Sigmoid colon (tissue), 7 donors: ENCODE results near the gene TMED3. TPM values are rescaled to one million over a fixed set of nuclear protein-coding genes. Genes with fewer than 3 reads are reported as not detected.

Experiments used
- DNase-seq: peaks from one replicate; pipeline ENCODE4 v3.0.0-alpha.2; 2019
- H3K27ac ChIP-seq, 4 donors: fragments of 200-600 bp; sonication (generic); one replicate each; pipeline ENCODE4 v1.5.1; 2016 to 2019; ENCODE audit warnings: mild to moderate bottlenecking in 1 of 4
- H3K27me3 ChIP-seq, 3 donors: fragments of 200-600 bp; sonication (generic); one replicate each; pipeline ENCODE4 v1.5.1; 2019; ENCODE audit warnings: mild to moderate bottlenecking in 1 of 3
- H3K36me3 ChIP-seq, 4 donors: fragments of 200-600 bp; sonication (generic); one replicate each; pipeline ENCODE4 v1.5.1; 2016 to 2019
- H3K4me1 ChIP-seq, 4 donors: fragments of 200-600 bp; sonication (generic); one replicate each; pipeline ENCODE4 v1.5.1; 2017 to 2019
- H3K4me3 ChIP-seq, 4 donors: fragments of 200-600 bp; sonication (generic); one replicate each; pipeline ENCODE4 v1.5.1; 2017 to 2019; ENCODE audit warnings: mild to moderate bottlenecking in 2 of 4, moderate library complexity in 1 of 4
- H3K9me3 ChIP-seq, 4 donors: fragments of 200-600 bp in 3 of 4; sonication (generic) in 3 of 4; one replicate each; pipeline versions ENCODE4 v1.5.1 to v1.6.1; 2013 to 2019
- CTCF ChIP-seq, 4 experiments: fragments of 450-650 bp in 3 of 4; fragments of 200-600 bp in 1 of 4; IDR thresholded peaks; one replicate each; pipeline ENCODE4 v1.5.1; 2016 to 2019; ENCODE audit warnings: antibody characterized with exemption in 4 of 4, mild to moderate bottlenecking in 3 of 4, moderate library complexity in 2 of 4
- EP300 ChIP-seq, 4 donors: sonication (generic); formaldehyde crosslinking; IDR thresholded peaks; one replicate each; pipeline ENCODE4 v1.6.1; 2017; ENCODE audit warnings: antibody characterized with exemption in 4 of 4
- POLR2A ChIP-seq, 2 donors: fragments of 450-650 bp; IDR thresholded peaks; one replicate each; pipeline ENCODE4 v1.6.1; 2016; ENCODE audit warnings: antibody characterized with exemption in 2 of 2, mild to moderate bottlenecking in 2 of 2, moderate library complexity in 2 of 2
- POLR2AphosphoS5 ChIP-seq, 4 donors: sonication (generic); formaldehyde crosslinking; IDR thresholded peaks; one replicate each; pipeline ENCODE4 v1.6.1; 2017; ENCODE audit warnings: antibody characterized with exemption in 4 of 4
- WGBS, 2 donors: extraction: QIAGEN DNeasy Blood & Tissue Kit; methylation state at CpG; one replicate each; pipeline ENCODE4 v1.1.7; 2013; 5-methylcytosine and 5-hydroxymethylcytosine counted together
- intact Hi-C: fragments of 100-400 bp; cut with DNase I; formaldehyde crosslinking; loops from one replicate; pipeline ENCODE4 v1.15.1; 2023
- polyA plus RNA-seq, 3 donors: library from polyadenylated mRNA; stranded (reverse); fragments of 200-250 nt; gene quantifications; one replicate each; pipeline ENCODE4 v1.2.3, GENCODE V29; 2013
- total RNA-seq, 4 donors: library from RNA; depleted of rRNA; stranded (reverse); fragments of >200 nt; gene quantifications; one replicate each; pipeline ENCODE4 v1.1.0, GENCODE V29; 2016
- donor health status: healthy with polysubstance abuse.
- donor health status: Bipolar disorder and iron deficiency.
- donor health status: healthy.

The TMED3 gene
- total and polyA plus RNA-seq, 7 donors: 29.6 to 107 (median 40.7) TPM

GRCh38 chr15:79339588-79340314, 28.8 kb downstream of the TMED3 start:
- no peaks in the 10 kb centered on the region for H3K27me3 ChIP-seq
- H3K27ac ChIP-seq: no peak overlapping the region
- 72 to 80% methylated on average over 3 of the region's 3 CpGs for WGBS, 2 donors
- TF ChIP-seq POLR2A (IDR thresholded peaks at IDR 0.05): no peak
- no peak for TF ChIP-seq POLR2AphosphoS5 (IDR thresholded peaks at IDR 0.05)
- TF ChIP-seq CTCF (IDR thresholded peaks at IDR 0.05): peak in 3 of 4 experiments; percentile 23 to 51 (median 48)
- H3K4me1 ChIP-seq: peaks cover 0 to 8% (median 0%) of the 10 kb centered on the region in 4 donors
- no peaks in the 10 kb centered on the region for H3K9me3 ChIP-seq
- no peaks in the 10 kb centered on the region for H3K36me3 ChIP-seq
- intact Hi-C loops: no loop called here
- DNase-seq: no peak
- no peak overlapping the region for H3K4me3 ChIP-seq

- Histone ChIP-seq H3K36me3 (no peaks in the 10 kb centered on the region), H3K4me3 (no peak overlapping the region), H3K27me3 (no peaks in the 10 kb centered on the region), H3K4me1 (peaks cover 0 to 8% (median 0%) of the 10 kb centered on the region in 4 donors), H3K9me3 (no peaks in the 10 kb centered on the region), H3K27ac (no peak overlapping the region)
- intact Hi-C loops: no loop called here
- TF ChIP-seq POLR2A (IDR thresholded peaks at IDR 0.05) (no peak), CTCF (IDR thresholded peaks at IDR 0.05) (no peak), POLR2AphosphoS5 (IDR thresholded peaks at IDR 0.05) (no peak), EP300 (IDR thresholded peaks at IDR 0.05) (no peak)
- DNase-seq: no peak
- 69 to 86% methylated on average over 5 of the region's 5 CpGs for WGBS, 2 donors
These were observed 29.3 kb downstream of the TMED3 start for GRCh38 chr15:79340315-79340602.

- Histone ChIP-seq H3K36me3 (no peaks in the 10 kb centered on the region), H3K4me1 (peaks cover 0 to 8% (median 0%) of the 10 kb centered on the region in 4 donors), H3K27me3 (no peaks in the 10 kb centered on the region), H3K4me3 (no peak overlapping the region), H3K27ac (no peak overlapping the region), H3K9me3 (no peaks in the 10 kb centered on the region)
- TF ChIP-seq POLR2AphosphoS5 (IDR thresholded peaks at IDR 0.05) (no peak), POLR2A (IDR thresholded peaks at IDR 0.05) (no peak), CTCF (IDR thresholded peaks at IDR 0.05) (no peak)
- intact Hi-C loops: no loop called here
- no peak for DNase-seq
- WGBS, 2 donors: 85 to 87% methylated on average over 9 of the region's 9 CpGs
These were observed 30.5 kb downstream of the TMED3 start for GRCh38 chr15:79341396-79341795.

GRCh38 chr15:79349525-79349924, 38.6 kb downstream of the TMED3 start:
- no peaks in the 10 kb centered on the region for H3K9me3 ChIP-seq
- no peaks in the 10 kb centered on the region for H3K27me3 ChIP-seq
- H3K4me3 ChIP-seq: no peak overlapping the region
- no peak for DNase-seq
- no peaks in the 10 kb centered on the region for H3K36me3 ChIP-seq
- no peak for TF ChIP-seq POLR2A (IDR thresholded peaks at IDR 0.05)
- TF ChIP-seq EP300 (IDR thresholded peaks at IDR 0.05): no peak
- no peak for TF ChIP-seq POLR2AphosphoS5 (IDR thresholded peaks at IDR 0.05)
- TF ChIP-seq CTCF (IDR thresholded peaks at IDR 0.05): no peak
- no peak overlapping the region for H3K27ac ChIP-seq
- 91 to 94% methylated on average over 4 of the region's 4 CpGs for WGBS, 2 donors
- H3K4me1 ChIP-seq: no peaks in the 10 kb centered on the region
- intact Hi-C loops: no loop called here

GRCh38 chr15:79352206-79352605, 41.3 kb downstream of the TMED3 start:
- no peaks in the 10 kb centered on the region for H3K27me3 ChIP-seq
- no peak overlapping the region for H3K4me3 ChIP-seq
- TF ChIP-seq CTCF (IDR thresholded peaks at IDR 0.05): no peak
- TF ChIP-seq POLR2AphosphoS5 (IDR thresholded peaks at IDR 0.05): no peak
- TF ChIP-seq EP300 (IDR thresholded peaks at IDR 0.05): no peak
- TF ChIP-seq POLR2A (IDR thresholded peaks at IDR 0.05): no peak
- intact Hi-C loops: no loop called here
- H3K9me3 ChIP-seq: no peaks in the 10 kb centered on the region
- H3K36me3 ChIP-seq: no peaks in the 10 kb centered on the region
- H3K4me1 ChIP-seq: no peaks in the 10 kb centered on the region
- H3K27ac ChIP-seq: no peak overlapping the region
- no peak for DNase-seq
- WGBS, 2 donors: 94 to 95% methylated on average over 1 of the region's 1 CpG
